Psoas muscle (tissue), 8 donors: ENCODE data around the gene CENPP. TPM values are rescaled to one million over a fixed set of nuclear protein-coding genes. Genes with fewer than 3 reads are reported as not detected.
"Not testable (repeated sequence)": the region's sequence is repeated elsewhere in the genome, so short reads cannot be mapped to it uniquely, and the experiment has no call there.

ENCODE experiments used
- ATAC-seq, 4 donors: fragments of 200-7000 bp; cut with Tn5 transposase; one replicate each; pipeline ENCODE4 v1.9.1; 2020; ENCODE audit warnings: moderate library complexity in 3 of 4, mild to moderate bottlenecking in 2 of 4
- DNase-seq, 2 donors: peaks; one replicate each; pipeline ENCODE4 v3.0.0-alpha.2; 2020
- H3K27ac ChIP-seq: fragments of 200-600 bp; one replicate; pipeline ENCODE4 v1.8.0; 2022
- H3K27me3 ChIP-seq, 3 donors: fragments of 200-600 bp in 1 of 3; one replicate each; pipeline versions ENCODE4 v1.6.1 to v1.8.0; 2013 to 2022; ENCODE audit warnings: low read length in 2 of 3, mild to moderate bottlenecking in 2 of 3, moderate library complexity in 1 of 3; ENCODE audit not compliant: insufficient read depth in 3 of 3
- H3K36me3 ChIP-seq, 2 donors: fragments of 200-600 bp in 1 of 2; one replicate each; pipeline versions ENCODE4 v1.6.1 to v1.8.0; 2013 to 2022; ENCODE audit warnings: low read depth in 1 of 2, mild to moderate bottlenecking in 1 of 2, moderate library complexity in 1 of 2; ENCODE audit not compliant: insufficient read depth in 1 of 2
- H3K4me1 ChIP-seq: fragments of 200-600 bp; one replicate; pipeline ENCODE4 v1.8.0; 2022
- H3K4me3 ChIP-seq: fragments of 200-600 bp; one replicate; pipeline ENCODE4 v1.8.0; 2022; ENCODE audit warnings: mild to moderate bottlenecking
- H3K9me3 ChIP-seq: fragments of 200-600 bp; one replicate; pipeline ENCODE4 v1.8.0; 2022
- CTCF ChIP-seq: fragments of 200-600 bp; IDR thresholded peaks from one replicate; pipeline ENCODE4 v1.8.0; 2022; ENCODE audit warnings: antibody characterized with exemption
- WGBS, 3 donors: extraction: QIAGEN DNeasy Blood & Tissue Kit; methylation state at CpG; one replicate each; pipeline versions ENCODE4 v1.1.6 to v1.1.7; 2013; 5-methylcytosine and 5-hydroxymethylcytosine counted together
- intact Hi-C, 2 donors: fragments of 100-400 bp; cut with DNase I; formaldehyde crosslinking; loops; one replicate each; pipeline versions ENCODE4 v1.11.0 to v1.14.2; 2022
- polyA plus RNA-seq, 3 donors: library from polyadenylated mRNA; stranded (reverse); fragments of 200-250 nt; gene quantifications; one replicate each; pipeline ENCODE4 v1.2.3, GENCODE V29; 2013
- total RNA-seq, 4 donors: library from RNA; stranded (reverse); fragmentation: NEBNext Ultra II Directional in 2 of 4; extraction: Animal tissue kit (Norgen Biotek cat#: 25700) in 2 of 4; gene quantifications; one replicate each; pipeline versions ENCODE4 v1.2.1 to v1.2.4, GENCODE V29; 2021 to 2023
- donor health status: healthy with polysubstance abuse.
- donor health status: DM: no; HTN: no; CAD: no; lungs with moderate emphysema.
- donor health status: Bipolar disorder and iron deficiency.
- donor health status: healthy.
- donor health status: DM: yes; HTN: yes; CAD: no.
- donor health status: DM: no; HTN: no; CAD: no.
- donor health status: DM: no; HTN: no; CAD: no.
- donor health status: DM: yes; HTN: yes; CAD: no.

CENPP gene
- total and polyA plus RNA-seq, 7 donors: 1.8 to 15.7 (median 6.4) TPM

GRCh38 chr9:92564982-92565381, 239.2 kb downstream of the CENPP start:
- whole genome bisulfite sequencing, 3 donors: 35 to 37% (median 37%) methylated on average over 2 of the region's 2 CpGs
- Histone ChIP-seq H3K27ac (no peak overlapping the region), H3K27me3 (no peaks in the 10 kb centered on the region), H3K9me3 (no peaks in the 10 kb centered on the region), H3K4me3 (no peak overlapping the region), H3K36me3 (no peaks in the 10 kb centered on the region), H3K4me1 (peaks cover 16% of the 10 kb centered on the region)
- DNase-seq: no peak
- no peak for TF ChIP-seq CTCF
- no peak for ATAC-seq
- intact Hi-C loops: no loop called here

- not testable (repeated sequence) for ATAC-seq
Observed at GRCh38 chr9:92571871-92572270, 246.1 kb downstream of the CENPP start.

GRCh38 chr9:92573612-92574011, 247.9 kb downstream of the CENPP start:
- H3K4me3 ChIP-seq, H3K27me3 ChIP-seq, ATAC-seq, intact Hi-C loops, H3K36me3 ChIP-seq, H3K4me1 ChIP-seq, H3K27ac ChIP-seq, H3K9me3 ChIP-seq, DNase-seq: not testable (repeated sequence)
- WGBS, 3 donors: 96 to 98% (median 97%) methylated on average over 14 of the region's 14 CpGs

More at GRCh38 chr9:92571871-92572270, 246.1 kb downstream of the CENPP start:
- H3K9me3 ChIP-seq, H3K4me3 ChIP-seq, H3K27me3 ChIP-seq, DNase-seq, H3K36me3 ChIP-seq, H3K27ac ChIP-seq, H3K4me1 ChIP-seq, intact Hi-C loops: not testable (repeated sequence)
- 80 to 89% (median 85%) methylated on average over 2 of the region's 2 CpGs for WGBS, 3 donors

- no peaks in the 10 kb centered on the region for H3K36me3 ChIP-seq
- H3K4me1 ChIP-seq: no peaks in the 10 kb centered on the region
- no peaks in the 10 kb centered on the region for H3K9me3 ChIP-seq
- TF ChIP-seq CTCF: no peak
- no peak overlapping the region for H3K27ac ChIP-seq
- 61 to 71% (median 63%) methylated on average over 1 of the region's 1 CpG for WGBS, 3 donors
- DNase-seq (no peak), ATAC-seq (no peak)
- H3K4me3 ChIP-seq: no peak overlapping the region
- intact Hi-C loops: no loop called here
- H3K27me3 ChIP-seq: no peaks in the 10 kb centered on the region
Observed at GRCh38 chr9:92576175-92576574, 250.4 kb downstream of the CENPP start.

GRCh38 chr9:92589923-92590322, 264.2 kb downstream of the CENPP start:
- intact Hi-C loops: no loop called here

More at GRCh38 chr9:92589923-92590322, 264.2 kb downstream of the CENPP start:
- Histone ChIP-seq H3K27ac (no peak overlapping the region), H3K27me3 (no peaks in the 10 kb centered on the region), H3K4me3 (no peak overlapping the region), H3K9me3 (no peaks in the 10 kb centered on the region), H3K36me3 (no peaks in the 10 kb centered on the region), H3K4me1 (peaks cover 5% of the 10 kb centered on the region)
- 42 to 64% (median 58%) methylated on average over 1 of the region's 1 CpG for whole genome bisulfite sequencing, 3 donors
- DNase-seq (no peak), ATAC-seq (no peak)
- TF ChIP-seq CTCF: no peak
